Measurements from ENCODE around the gene FASTKD1.

DNA sequence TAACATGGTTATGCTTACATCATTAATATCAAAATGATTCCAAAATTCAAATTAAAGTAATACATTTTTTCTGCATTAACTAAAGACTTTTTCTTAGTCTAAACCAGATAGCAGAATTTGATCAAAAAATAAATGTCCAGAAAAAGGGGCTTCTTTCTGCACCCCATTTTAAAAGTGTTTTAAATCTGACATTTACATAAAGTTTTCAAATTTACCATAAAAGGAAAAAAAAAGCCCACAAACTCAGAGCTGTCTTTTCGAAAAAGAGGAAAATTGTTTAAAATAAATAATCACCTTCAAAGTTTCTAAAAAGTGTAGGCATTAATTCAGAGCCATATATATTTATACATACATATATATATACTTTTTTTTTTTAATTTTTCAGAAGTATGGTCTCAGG, 1.5 kb downstream of the FASTKD1 start:
- TF ChIP-seq CTCF (IDR thresholded peaks at IDR 0.05; ENCODE audit: low read depth, low read length) (no peak), POLR2A (IDR thresholded peaks at IDR 0.05; ENCODE audit: extremely low read depth, insufficient read length) (no peak), MAX (IDR thresholded peaks at IDR 0.05; ENCODE audit: low read depth, low read length) (no peak)

Data from NB4 (cell line).